GM10847 (cell line): ENCODE data around the gene LRRC49.

Experiments
- POLR2A ChIP-seq: IDR thresholded peaks from 2 replicates; pipeline ENCODE4 v1.6.1; 2011; ENCODE audit not compliant: insufficient read length; ENCODE audit errors: extremely low read depth

Gene LRRC49

GRCh38 chr15:71057143-71057542, 164.5 kb downstream of the LRRC49 start:
- no peak for TF ChIP-seq POLR2A

DNA sequence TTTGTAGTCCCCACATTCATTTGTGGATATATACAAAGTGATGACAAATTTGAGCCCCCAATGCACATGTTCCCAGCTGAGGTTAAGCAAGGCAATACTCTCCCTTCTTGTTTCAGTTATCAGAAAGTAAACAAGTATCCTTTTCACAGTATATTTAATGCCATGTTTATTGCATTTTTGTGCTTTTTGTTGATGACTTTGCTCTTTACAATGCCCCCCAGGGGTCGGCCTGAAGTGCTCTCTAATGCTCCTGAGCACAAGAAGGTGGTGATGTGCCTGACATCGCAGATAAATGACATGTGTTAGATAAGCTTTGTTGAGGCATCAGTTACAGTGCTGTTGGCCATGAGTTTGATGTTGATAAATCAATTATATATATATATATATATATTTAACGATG, 165.0 kb downstream of the LRRC49 start:
- TF ChIP-seq POLR2A = no peak

GRCh38 chr15:71060983-71061382, 168.4 kb downstream of the LRRC49 start:
- TF ChIP-seq POLR2A = no peak

GRCh38 chr15:71066983-71067382, 174.4 kb downstream of the LRRC49 start:
- TF ChIP-seq POLR2A = no peak

DNA sequence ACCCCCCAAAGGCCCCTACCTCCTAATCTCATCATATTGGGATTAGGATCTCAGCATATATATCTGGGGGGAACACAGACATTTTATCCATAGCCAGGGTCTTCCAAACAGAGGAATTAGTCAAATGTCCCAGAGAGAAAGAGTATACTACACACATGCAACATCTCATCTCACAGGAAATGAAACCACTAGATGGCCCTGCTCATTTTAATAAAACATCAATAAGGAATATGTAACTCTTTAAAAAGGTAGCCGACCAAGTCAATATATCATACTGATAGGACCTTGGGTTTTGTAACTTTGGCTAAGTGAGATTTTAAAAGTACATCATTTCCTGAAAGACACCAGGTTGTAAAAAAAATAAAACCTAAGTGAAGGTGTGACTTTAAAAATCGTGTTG, 177.1 kb downstream of the LRRC49 start:
- no peak for TF ChIP-seq POLR2A

DNA sequence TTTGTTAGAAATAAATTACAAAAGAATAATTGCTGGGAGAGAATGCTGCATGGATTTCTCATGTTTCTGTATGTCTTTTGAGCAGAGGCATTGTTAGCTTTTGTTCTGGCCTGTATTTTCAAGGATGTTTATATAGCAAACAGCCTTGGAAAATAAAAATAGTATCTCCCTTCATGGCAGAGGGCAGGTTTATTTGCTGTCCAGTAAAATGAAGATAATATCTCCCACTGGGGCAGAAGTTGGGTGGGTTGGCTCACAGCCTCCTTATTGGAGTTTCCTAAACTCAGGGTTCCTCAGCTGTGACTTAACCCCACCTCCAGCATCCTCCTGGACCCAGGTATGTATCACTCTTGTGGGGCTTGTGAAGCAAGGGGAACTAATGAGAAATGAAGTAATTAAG, 178.9 kb downstream of the LRRC49 start:
- TF ChIP-seq POLR2A = no peak

DNA sequence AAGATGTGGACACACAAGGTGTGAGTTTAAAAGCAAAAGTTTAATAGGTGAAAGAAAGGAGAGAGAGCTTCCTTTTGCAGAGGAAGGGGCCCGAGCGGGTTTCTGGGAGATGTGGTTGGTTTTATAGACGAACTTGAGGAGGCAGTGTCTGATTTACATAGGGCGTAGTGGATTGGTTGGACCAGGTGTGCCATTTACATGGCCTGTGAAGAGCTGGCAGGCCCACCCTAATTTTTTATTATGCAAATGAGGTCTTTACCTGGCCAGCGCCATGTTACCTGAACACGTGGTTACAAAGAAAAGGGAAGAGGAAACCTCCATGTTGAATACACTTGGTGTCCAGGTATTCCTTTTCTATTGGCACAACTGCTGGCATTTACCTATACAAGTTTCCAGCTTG, 179.8 kb downstream of the LRRC49 start:
- TF ChIP-seq POLR2A = no peak

DNA sequence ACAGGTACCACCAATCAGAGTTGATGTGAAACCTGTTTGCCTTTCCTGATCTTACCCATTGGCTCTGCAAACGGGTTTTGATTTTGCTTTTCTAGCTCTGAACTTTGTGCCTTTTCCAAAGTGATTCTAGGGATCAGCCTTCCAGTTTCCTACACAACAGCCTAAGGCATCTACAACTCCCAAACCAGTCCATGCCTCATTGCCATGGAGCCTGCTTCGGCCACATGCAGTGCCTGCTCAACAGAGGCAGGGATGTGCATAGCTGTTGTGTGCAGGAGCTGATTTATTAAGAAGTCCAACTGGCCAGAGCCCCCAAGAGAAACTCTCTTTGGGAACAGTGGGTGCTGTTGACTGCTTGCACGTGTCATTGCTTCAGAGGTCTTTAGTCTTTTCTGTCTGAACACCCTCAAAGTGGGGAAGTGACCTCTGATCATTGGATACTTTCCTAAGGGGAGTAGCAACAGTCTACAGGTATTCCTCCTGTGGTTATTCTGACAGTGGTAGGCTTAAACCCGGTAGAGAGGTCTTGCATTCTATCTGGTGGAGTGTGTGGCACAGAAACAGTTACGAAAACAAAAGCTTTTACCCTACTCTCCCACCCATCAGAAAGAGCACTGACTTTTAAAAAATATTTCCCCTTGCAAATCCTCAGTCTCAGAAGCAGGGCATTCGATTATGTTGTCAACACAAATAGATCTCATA, 186.0 kb downstream of the LRRC49 start:
- TF ChIP-seq POLR2A = no peak

GRCh38 chr15:71079208-71080044, 186.8 kb downstream of the LRRC49 start:
- TF ChIP-seq POLR2A = no peak

DNA sequence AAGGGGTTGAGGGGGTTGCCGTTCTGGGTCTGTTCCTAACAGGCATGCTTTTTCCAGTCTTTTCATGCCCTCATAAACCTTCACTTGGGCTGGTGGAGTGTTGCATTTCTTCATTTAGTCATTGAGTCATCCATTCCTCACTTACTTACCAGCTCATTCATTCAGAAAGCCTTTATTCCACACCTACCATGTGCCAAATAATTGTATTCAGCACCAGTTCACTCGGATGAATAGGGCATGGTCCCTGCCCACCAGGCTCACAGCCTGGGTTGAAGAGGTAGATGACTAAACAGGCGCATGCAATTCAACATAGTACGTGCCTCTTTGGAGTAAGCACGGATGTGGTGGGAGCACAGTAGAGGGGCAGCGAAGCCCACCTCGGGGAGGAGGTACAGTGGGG, 187.5 kb downstream of the LRRC49 start:
- no peak for TF ChIP-seq POLR2A

GRCh38 chr15:71080705-71081104, 188.1 kb downstream of the LRRC49 start:
- TF ChIP-seq POLR2A = no peak

DNA sequence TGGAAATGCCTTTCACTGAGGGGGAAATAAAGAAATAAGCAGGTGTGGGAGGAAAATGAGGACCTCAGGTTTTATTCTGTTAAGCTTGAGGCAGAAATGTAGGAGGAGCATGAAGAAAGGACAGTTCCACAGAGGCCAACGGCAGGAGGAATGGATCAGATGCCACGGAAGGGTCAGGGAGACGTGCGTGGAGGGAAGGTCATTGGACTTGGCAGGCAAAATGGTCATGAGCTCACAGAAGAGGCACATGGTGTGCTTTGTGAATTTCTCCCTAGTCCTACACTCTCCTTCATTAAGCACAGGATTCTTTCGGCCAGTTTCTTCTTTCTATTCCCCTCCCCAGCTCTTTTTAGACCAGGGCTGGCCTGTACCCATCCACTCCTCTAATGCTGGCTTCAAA, 190.2 kb downstream of the LRRC49 start:
- TF ChIP-seq POLR2A = no peak

DNA sequence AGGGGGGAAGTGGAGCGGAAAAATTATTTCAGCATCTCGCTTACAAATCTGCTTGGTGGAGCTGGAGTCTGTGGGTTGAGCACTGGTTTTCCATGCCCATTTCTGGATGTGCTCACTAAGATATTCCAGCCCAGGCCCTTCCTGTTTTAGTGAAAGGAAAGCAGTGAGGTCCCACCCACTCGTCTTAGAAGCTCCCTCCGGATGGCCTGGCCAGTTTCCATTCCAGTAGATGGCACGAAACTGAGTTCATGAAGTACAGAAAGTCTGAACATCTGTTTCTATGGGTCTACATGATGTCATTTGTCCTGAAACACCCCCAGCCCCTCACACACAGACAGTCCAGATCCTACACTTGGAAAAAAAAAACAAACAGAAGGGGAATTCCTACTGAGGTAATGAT, 190.7 kb downstream of the LRRC49 start:
- TF ChIP-seq POLR2A = no peak

DNA sequence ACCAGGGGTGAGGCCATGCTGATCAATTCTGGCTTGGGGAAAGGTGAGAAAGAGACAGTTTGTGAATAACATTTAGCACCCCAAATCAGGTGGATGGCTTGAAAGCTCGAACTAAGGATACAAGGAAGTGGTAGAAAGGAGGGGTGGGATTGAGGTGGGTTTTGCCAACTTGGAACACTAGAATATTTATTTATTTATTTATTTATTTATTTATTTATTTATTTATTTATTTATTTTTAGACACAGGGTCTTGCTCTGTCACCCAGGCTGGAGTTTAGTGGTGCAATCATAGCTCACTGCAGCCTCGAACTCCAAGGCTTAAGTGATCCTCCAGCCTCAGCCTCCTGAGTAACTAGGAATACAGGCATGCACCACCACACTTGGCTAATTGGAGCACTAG, 191.6 kb downstream of the LRRC49 start:
- TF ChIP-seq POLR2A = no peak

- no peak for TF ChIP-seq POLR2A
These were observed 193.2 kb downstream of the LRRC49 start for GRCh38 chr15:71085809-71086208.

DNA sequence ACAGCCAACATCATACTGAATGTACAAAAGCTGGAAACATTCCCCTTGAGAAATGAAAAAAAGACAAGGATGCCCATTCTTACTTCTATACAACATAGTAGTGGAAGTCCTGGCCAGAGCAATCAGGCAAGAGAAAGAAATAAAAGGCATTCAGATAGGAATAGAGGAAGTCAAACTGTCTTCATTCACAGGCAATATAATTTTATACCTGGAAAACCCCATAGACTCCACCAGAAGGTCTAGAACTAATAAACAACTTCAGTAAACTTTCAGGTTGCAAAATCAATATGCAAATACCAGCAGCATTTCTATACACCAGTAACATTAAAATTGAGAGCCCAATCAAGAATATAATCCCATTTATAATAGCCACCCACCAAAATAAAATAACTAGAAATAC, 195.5 kb downstream of the LRRC49 start:
- TF ChIP-seq POLR2A = no peak

GRCh38 chr15:71088683-71089082, 196.1 kb downstream of the LRRC49 start:
- no peak for TF ChIP-seq POLR2A

DNA sequence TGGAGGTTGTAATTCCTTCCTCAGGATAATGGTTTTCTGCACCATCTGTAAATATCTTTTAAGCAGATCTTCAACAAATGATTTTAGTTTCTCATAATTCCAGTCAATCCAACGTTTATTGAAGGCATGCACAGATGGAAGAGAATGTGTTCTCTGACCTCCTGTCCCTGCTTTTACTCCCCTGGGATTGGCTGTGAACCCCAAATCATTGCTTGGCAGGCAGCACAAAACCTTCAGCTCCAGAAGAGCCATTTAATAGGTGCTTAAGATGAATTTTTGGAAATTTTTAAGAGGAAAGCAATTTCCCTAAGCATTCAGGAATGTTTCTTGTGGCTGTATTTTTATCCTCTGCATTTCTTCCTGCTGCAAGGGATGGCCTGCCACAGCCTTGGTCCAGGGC, 197.2 kb downstream of the LRRC49 start:
- TF ChIP-seq POLR2A = no peak
